ENCODE data around the gene MNS1.
A peak's percentile ranks its signal among the peaks of the same experiment; 100 is the strongest.

Gene MNS1

DNA sequence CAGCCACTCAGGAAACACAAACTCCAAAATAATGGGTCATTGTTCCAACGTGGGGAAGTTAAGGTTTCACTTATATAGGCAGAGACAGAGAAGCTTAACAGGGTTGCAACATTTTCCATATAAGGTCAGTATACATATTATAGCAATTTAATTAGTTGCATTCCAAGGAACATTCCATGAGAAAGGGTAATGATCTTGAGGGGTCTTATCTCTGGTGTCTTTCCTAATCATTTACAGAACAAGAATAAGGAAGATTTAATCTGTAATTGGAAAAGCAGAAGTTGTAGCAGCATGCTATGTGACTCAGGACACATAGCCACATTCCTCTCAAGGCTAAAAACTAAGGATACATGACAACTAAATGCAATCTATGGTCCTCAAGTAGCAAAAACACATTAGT is 4.9 kb downstream of the MNS1 start:
- Histone ChIP-seq H3K9me3 (ENCODE audit: low read depth, low read length) (no peaks in the 10 kb centered on the region; the same call in 1 of the 2 replicates), H3K36me3 (ENCODE audit: insufficient read depth, low read length) (peaks cover 5% of the 10 kb centered on the region; the same call in 1 of the 2 replicates), H3K9ac (ENCODE audit: insufficient read length) (no peak overlapping the region), H3K4me3 (no peak overlapping the region), H3K27ac (peak overlapping the region; percentile 52)
- DNase-seq (ENCODE audit: low read depth, low spot score) = no peak
- TF ChIP-seq FOXP2 (optimal IDR thresholded peaks at IDR 0.05; ENCODE audit: control extremely low read depth, extremely low read length, insufficient read depth) = no peak
- TF ChIP-seq EZH2 (IDR thresholded peaks at IDR 0.05) = no peak
- TF ChIP-seq POLR2AphosphoS5 (IDR thresholded peaks at IDR 0.05; ENCODE audit: borderline replicate concordance, low read depth, low read length) = no peak

DNA sequence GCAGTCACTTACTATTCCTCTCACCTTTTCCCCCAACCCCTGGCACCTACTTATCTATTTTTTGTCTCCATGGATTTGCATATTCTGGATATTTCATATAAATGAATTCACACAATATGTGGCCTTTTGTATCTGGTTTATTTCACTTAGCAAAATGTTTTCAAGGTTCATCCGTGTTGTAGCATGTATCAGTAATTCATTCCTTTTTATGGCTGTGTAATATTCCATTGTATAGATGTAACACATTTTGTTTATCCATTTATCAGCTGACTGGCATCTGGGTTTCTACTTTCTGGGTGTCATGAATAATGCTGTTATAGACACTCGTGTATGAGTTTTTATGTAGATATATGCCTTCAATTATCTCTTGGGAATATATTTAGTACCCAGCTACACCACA is 5.8 kb downstream of the MNS1 start:
- no peak overlapping the region for H3K4me3 ChIP-seq
- no peaks in the 10 kb centered on the region; the same call in 1 of the 2 replicates for H3K9me3 ChIP-seq (ENCODE audit: low read depth, low read length)
- no peak overlapping the region for H3K9ac ChIP-seq (ENCODE audit: insufficient read length)
- no peak overlapping the region for H3K27ac ChIP-seq
- H3K36me3 ChIP-seq (ENCODE audit: insufficient read depth, low read length) = peaks cover 5% of the 10 kb centered on the region; the same call in 1 of the 2 replicates
- DNase-seq (ENCODE audit: low read depth, low spot score) = no peak
- TF ChIP-seq FOXP2 (optimal IDR thresholded peaks at IDR 0.05; ENCODE audit: control extremely low read depth, extremely low read length, insufficient read depth) = no peak
- TF ChIP-seq POLR2AphosphoS5 (IDR thresholded peaks at IDR 0.05; ENCODE audit: borderline replicate concordance, low read depth, low read length) = no peak
- no peak for TF ChIP-seq EZH2 (IDR thresholded peaks at IDR 0.05)

DNA sequence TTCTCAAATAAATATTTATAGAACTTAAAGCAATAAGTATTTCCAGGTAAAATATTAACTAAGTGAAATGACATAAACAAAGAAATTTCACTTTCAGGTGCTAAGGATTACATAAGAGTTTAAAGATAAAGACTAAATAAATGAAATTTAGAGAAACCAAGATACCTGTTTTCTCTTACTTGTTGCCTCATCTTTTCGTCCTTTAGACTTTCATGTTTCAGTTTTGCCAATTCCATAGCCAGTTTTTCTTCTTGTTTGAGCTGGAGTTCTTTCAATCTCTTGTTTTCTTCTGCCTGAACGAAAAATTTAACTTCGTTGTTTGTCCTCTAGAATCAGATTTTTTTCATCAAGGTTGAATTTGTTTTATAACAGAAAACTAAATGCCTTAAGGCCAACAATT is 8.7 kb downstream of the MNS1 start:
- H3K27ac ChIP-seq = no peak overlapping the region
- no peak overlapping the region for H3K9ac ChIP-seq (ENCODE audit: insufficient read length)
- no peak for DNase-seq (ENCODE audit: low read depth, low spot score)

GRCh38 chr15:56454836-56455235 is 10.1 kb downstream of the MNS1 start:
- TF ChIP-seq EZH2 (IDR thresholded peaks at IDR 0.05) (no peak), POLR2AphosphoS5 (IDR thresholded peaks at IDR 0.05; ENCODE audit: borderline replicate concordance, low read depth, low read length) (no peak), FOXP2 (optimal IDR thresholded peaks at IDR 0.05; ENCODE audit: control extremely low read depth, extremely low read length, insufficient read depth) (no peak)
- Histone ChIP-seq H3K27ac (peak overlapping the region; percentile 74), H3K9me3 (ENCODE audit: low read depth, low read length) (no peaks in the 10 kb centered on the region; the same call in 1 of the 2 replicates), H3K4me3 (peak overlapping the region; percentile 41), H3K9ac (ENCODE audit: insufficient read length) (peak overlapping the region; percentile 2), H3K36me3 (ENCODE audit: insufficient read depth, low read length) (peaks cover 5% of the 10 kb centered on the region; the same call in 1 of the 2 replicates)
- peak; percentile 60 for DNase-seq (ENCODE audit: low read depth, low spot score)

More for the DNA sequence above, 8.7 kb downstream of the MNS1 start:
- peaks cover 5% of the 10 kb centered on the region; the same call in 1 of the 2 replicates for H3K36me3 ChIP-seq (ENCODE audit: insufficient read depth, low read length)
- TF ChIP-seq FOXP2 (optimal IDR thresholded peaks at IDR 0.05; ENCODE audit: control extremely low read depth, extremely low read length, insufficient read depth) = no peak
- no peak for TF ChIP-seq EZH2 (IDR thresholded peaks at IDR 0.05)
- TF ChIP-seq POLR2AphosphoS5 (IDR thresholded peaks at IDR 0.05; ENCODE audit: borderline replicate concordance, low read depth, low read length) = no peak
- H3K4me3 ChIP-seq = no peak overlapping the region
- H3K9me3 ChIP-seq (ENCODE audit: low read depth, low read length) = no peaks in the 10 kb centered on the region; the same call in 1 of the 2 replicates

- TF ChIP-seq FOXP2 (optimal IDR thresholded peaks at IDR 0.05; ENCODE audit: control extremely low read depth, extremely low read length, insufficient read depth) (no peak), EZH2 (IDR thresholded peaks at IDR 0.05) (no peak), POLR2AphosphoS5 (IDR thresholded peaks at IDR 0.05; ENCODE audit: borderline replicate concordance, low read depth, low read length) (no peak)
- H3K9ac ChIP-seq (ENCODE audit: insufficient read length) = no peak overlapping the region
- H3K9me3 ChIP-seq (ENCODE audit: low read depth, low read length) = no peaks in the 10 kb centered on the region
- peaks cover 7% of the 10 kb centered on the region; the same call in 1 of the 2 replicates for H3K36me3 ChIP-seq (ENCODE audit: insufficient read depth, low read length)
- H3K4me3 ChIP-seq = no peak overlapping the region
- H3K27ac ChIP-seq = no peak overlapping the region
- no peak for DNase-seq (ENCODE audit: low read depth, low spot score)
Observed at GRCh38 chr15:56445746-56446145, 19.2 kb downstream of the MNS1 start.

- H3K9me3 ChIP-seq (ENCODE audit: low read depth, low read length) = no peaks in the 10 kb centered on the region
- no peak overlapping the region for H3K4me3 ChIP-seq
- no peak overlapping the region for H3K9ac ChIP-seq (ENCODE audit: insufficient read length)
- no peak for DNase-seq (ENCODE audit: low read depth, low spot score)
- TF ChIP-seq EZH2 (IDR thresholded peaks at IDR 0.05) = no peak
- TF ChIP-seq POLR2AphosphoS5 (IDR thresholded peaks at IDR 0.05; ENCODE audit: borderline replicate concordance, low read depth, low read length) = no peak
- no peak for TF ChIP-seq FOXP2 (optimal IDR thresholded peaks at IDR 0.05; ENCODE audit: control extremely low read depth, extremely low read length, insufficient read depth)
- peaks cover 7% of the 10 kb centered on the region; the same call in 1 of the 2 replicates for H3K36me3 ChIP-seq (ENCODE audit: insufficient read depth, low read length)
- no peak overlapping the region for H3K27ac ChIP-seq
Observed at GRCh38 chr15:56442354-56442753, 22.6 kb downstream of the MNS1 start.

- H3K9ac ChIP-seq (ENCODE audit: insufficient read length) = no peak overlapping the region
- no peak overlapping the region for H3K4me3 ChIP-seq
- no peak overlapping the region for H3K27ac ChIP-seq
- no peak for DNase-seq (ENCODE audit: low read depth, low spot score)
- peaks cover 7% of the 10 kb centered on the region; the same call in 1 of the 2 replicates for H3K36me3 ChIP-seq (ENCODE audit: insufficient read depth, low read length)
- H3K9me3 ChIP-seq (ENCODE audit: low read depth, low read length) = no peaks in the 10 kb centered on the region
- TF ChIP-seq POLR2AphosphoS5 (IDR thresholded peaks at IDR 0.05; ENCODE audit: borderline replicate concordance, low read depth, low read length) = no peak
- no peak for TF ChIP-seq EZH2 (IDR thresholded peaks at IDR 0.05)
- no peak for TF ChIP-seq FOXP2 (optimal IDR thresholded peaks at IDR 0.05; ENCODE audit: control extremely low read depth, extremely low read length, insufficient read depth)
Observed at GRCh38 chr15:56440214-56440770, 24.6 kb downstream of the MNS1 start.

DNA sequence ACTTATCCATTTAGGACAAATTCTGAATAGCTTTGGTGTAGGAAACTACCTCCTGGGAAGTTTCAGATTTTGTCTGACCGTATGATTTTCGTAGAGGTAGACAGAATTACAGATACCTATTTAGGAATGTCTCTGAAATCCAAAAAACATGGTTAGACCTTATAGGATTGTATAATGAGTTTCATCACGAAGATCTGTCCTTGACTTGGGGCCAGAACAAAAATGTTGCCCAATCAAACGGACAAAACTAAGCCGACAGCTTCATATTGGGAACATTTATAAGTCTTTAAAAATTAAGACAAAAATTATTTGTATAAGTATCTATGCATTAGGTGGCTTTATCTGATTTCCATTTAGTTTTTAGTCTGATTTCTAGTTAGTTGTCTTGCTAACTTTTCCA is 32.6 kb downstream of the MNS1 start:
- no peak overlapping the region for H3K9ac ChIP-seq (ENCODE audit: insufficient read length)
- H3K36me3 ChIP-seq (ENCODE audit: insufficient read depth, low read length) = no peaks in the 10 kb centered on the region
- H3K4me3 ChIP-seq = no peak overlapping the region
- TF ChIP-seq EZH2 (IDR thresholded peaks at IDR 0.05) (no peak), FOXP2 (optimal IDR thresholded peaks at IDR 0.05; ENCODE audit: control extremely low read depth, extremely low read length, insufficient read depth) (no peak), POLR2AphosphoS5 (IDR thresholded peaks at IDR 0.05; ENCODE audit: borderline replicate concordance, low read depth, low read length) (no peak)
- DNase-seq (ENCODE audit: low read depth, low spot score) = no peak
- no peak overlapping the region for H3K27ac ChIP-seq
- H3K9me3 ChIP-seq (ENCODE audit: low read depth, low read length) = no peaks in the 10 kb centered on the region
